HCT116 (cell line): ENCODE results near the gene THBD.

Experiments
- POLR2A ChIP-seq: IDR thresholded peaks from 2 replicates; pipeline ENCODE4 v1.7.0; 2011; ENCODE audit warnings: borderline replicate concordance; ENCODE audit not compliant: insufficient read depth, insufficient read length; ENCODE audit errors: extremely low read depth
- POLR2AphosphoS5 ChIP-seq: IDR thresholded peaks from 2 replicates; pipeline ENCODE4 v1.6.1; 2011; ENCODE audit warnings: mild to moderate bottlenecking, low read depth, low read length, moderate library complexity
- TF ChIP-seq, protein P1 (sequence below): IDR thresholded peaks from 2 replicates; pipeline ENCODE4 v1.6.1; 2012
- TF ChIP-seq, protein P2 (sequence below), 3 experiments: fragments of 200-600 bp in 1 of 3; sonication (generic) in 1 of 3; IDR thresholded peaks in 2 of 3; conservative IDR thresholded peaks in 1 of 3; 2 replicates each; pipeline ENCODE4 v1.5.1; 2012 to 2017; ENCODE audit warnings: low read depth in 2 of 3, low read length in 2 of 3, antibody characterized with exemption in 1 of 3, borderline replicate concordance in 1 of 3, control low read depth in 1 of 3, mild to moderate bottlenecking in 1 of 3, mixed read lengths in 1 of 3, mixed run types in 1 of 3, moderate library complexity in 1 of 3; ENCODE audit not compliant: insufficient read depth in 1 of 3

DNA sequence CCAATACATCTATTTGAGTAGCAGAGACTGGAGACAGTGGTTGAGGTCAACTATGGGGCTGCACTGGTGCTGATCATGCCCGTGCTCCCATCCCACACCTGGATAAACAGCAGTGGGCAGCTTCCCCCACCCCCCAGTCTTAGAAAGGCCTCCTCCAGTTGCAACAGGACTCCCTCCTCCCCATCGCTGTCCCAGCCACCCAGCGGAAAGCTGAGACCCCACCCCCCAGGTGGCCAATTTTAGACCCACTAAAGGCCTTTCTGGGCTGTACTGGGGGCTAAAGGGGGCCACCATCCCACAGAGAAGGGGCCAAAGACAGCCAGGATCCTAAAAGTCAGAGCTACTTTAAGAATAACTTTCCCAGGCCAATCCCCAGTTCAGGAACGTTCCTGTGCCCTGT, 15.6 kb downstream of the THBD start:
- TF ChIP-seq, protein P1, sequence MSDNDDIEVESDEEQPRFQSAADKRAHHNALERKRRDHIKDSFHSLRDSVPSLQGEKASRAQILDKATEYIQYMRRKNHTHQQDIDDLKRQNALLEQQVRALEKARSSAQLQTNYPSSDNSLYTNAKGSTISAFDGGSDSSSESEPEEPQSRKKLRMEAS, result no peak
- TF ChIP-seq, protein P2, sequence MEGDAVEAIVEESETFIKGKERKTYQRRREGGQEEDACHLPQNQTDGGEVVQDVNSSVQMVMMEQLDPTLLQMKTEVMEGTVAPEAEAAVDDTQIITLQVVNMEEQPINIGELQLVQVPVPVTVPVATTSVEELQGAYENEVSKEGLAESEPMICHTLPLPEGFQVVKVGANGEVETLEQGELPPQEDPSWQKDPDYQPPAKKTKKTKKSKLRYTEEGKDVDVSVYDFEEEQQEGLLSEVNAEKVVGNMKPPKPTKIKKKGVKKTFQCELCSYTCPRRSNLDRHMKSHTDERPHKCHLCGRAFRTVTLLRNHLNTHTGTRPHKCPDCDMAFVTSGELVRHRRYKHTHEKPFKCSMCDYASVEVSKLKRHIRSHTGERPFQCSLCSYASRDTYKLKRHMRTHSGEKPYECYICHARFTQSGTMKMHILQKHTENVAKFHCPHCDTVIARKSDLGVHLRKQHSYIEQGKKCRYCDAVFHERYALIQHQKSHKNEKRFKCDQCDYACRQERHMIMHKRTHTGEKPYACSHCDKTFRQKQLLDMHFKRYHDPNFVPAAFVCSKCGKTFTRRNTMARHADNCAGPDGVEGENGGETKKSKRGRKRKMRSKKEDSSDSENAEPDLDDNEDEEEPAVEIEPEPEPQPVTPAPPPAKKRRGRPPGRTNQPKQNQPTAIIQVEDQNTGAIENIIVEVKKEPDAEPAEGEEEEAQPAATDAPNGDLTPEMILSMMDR (IDR thresholded peaks at IDR 0.05 in 2 of 3, conservative IDR thresholded peaks at IDR 0.05 in 1 of 3; ENCODE audit: borderline replicate concordance in 1 of 3, insufficient read depth in 1 of 3, low read depth in 2 of 3, low read length in 2 of 3), result no peak
- TF ChIP-seq POLR2A (no peak), POLR2AphosphoS5 (no peak)
